Measurements from ENCODE around the gene STARD10.

DNA sequence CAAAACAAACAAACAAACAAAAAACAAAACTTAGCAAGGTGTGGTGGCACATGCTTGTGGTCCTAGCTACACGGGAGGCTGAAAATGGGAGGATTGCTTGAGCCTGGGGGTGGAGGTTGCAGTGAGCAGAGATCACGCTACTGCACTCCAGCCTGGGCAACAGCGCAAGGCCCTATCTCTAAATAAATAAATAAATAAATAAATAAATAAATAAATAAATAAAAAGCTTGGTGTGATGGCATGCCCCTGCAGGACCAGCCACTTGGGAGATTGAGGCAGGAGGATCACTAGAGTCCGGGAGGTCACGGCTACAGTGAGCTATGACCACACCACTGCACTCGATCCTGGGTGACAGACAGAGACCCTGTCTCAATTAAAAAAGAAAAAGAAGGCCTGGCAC lies 9.0 kb upstream of the STARD10 start:
- TF ChIP-seq, protein P1, sequence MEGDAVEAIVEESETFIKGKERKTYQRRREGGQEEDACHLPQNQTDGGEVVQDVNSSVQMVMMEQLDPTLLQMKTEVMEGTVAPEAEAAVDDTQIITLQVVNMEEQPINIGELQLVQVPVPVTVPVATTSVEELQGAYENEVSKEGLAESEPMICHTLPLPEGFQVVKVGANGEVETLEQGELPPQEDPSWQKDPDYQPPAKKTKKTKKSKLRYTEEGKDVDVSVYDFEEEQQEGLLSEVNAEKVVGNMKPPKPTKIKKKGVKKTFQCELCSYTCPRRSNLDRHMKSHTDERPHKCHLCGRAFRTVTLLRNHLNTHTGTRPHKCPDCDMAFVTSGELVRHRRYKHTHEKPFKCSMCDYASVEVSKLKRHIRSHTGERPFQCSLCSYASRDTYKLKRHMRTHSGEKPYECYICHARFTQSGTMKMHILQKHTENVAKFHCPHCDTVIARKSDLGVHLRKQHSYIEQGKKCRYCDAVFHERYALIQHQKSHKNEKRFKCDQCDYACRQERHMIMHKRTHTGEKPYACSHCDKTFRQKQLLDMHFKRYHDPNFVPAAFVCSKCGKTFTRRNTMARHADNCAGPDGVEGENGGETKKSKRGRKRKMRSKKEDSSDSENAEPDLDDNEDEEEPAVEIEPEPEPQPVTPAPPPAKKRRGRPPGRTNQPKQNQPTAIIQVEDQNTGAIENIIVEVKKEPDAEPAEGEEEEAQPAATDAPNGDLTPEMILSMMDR (IDR thresholded peaks at IDR 0.05; ENCODE audit: low read length): no peak
- TF ChIP-seq EZH2 (IDR thresholded peaks at IDR 0.05; ENCODE audit: borderline replicate concordance, low read length): no peak
